ENCODE data around the gene GBX2. TPM values are rescaled to one million over a fixed set of nuclear protein-coding genes. Genes with fewer than 3 reads are reported as not detected.
A peak's percentile ranks its signal among the peaks of the same experiment; 100 is the strongest.

GBX2 gene
- total and polyA plus RNA-seq, 2 donors = 0.02 TPM; not detected in 1

DNA sequence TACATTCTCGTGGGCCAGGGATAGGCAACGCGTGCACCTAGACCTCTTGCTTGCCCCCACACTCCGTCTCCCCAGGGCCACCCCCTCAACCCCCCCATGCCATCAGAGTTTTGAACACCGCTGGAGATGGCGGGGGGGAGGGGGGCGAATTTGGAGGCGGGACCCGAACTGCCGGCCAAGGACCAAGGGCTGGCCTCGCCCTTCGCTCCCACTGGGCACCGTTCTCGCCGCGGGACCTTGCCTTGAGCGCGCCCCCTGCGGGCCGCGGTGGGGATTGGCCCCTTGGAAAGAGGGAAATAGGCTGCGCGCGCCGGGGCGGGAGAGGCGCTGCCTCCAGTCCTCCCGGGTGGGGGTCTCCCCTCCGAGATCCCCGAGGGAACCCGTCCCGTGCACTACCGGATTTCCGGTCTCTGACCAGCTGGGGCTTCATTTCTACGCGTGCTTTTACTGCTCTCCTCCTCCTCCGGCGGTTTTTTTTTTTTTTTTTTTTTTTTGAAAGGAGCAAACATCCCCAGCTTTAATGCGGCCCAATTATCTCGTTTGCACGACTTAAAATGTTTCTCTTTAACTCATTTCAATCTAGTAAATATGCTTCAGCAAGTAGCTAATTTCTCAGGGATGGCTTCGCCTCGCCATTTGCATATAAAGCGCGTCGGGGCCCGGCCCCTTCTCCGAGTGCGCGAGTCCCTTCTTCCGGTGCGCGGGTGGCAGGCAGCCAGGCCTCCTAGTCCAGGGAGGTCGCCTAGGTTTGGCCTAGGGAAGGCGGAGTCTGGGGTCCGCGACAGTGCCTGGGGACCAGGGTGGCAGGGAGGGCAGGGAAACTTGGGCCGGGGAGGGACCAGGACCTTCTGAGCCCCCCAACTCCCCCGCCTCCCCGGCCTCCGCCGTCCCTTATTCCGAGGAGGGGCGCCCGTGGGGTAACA is 10.0 kb upstream of the GBX2 start:
- DNase-seq (ENCODE audit: low read depth in 6 of 9, low spot score in 9 of 9) = peak in 2 of 9 donors; percentile 12 to 33
- no peaks in the 10 kb centered on the region for H3K36me3 ChIP-seq (ENCODE audit: control insufficient read depth in 2 of 2, insufficient read depth in 2 of 2, low read length in 1 of 2)
- H3K4me3 ChIP-seq (ENCODE audit: low read length in 2 of 2) = no peak overlapping the region
- H3K9me3 ChIP-seq (ENCODE audit: control insufficient read depth in 2 of 2, insufficient read depth in 1 of 2, low read length in 1 of 2) = peaks cover 0 to 4% of the 10 kb centered on the region in 2 donors
- no peak overlapping the region for H3K27ac ChIP-seq (ENCODE audit: low read depth in 1 of 2, low read length in 1 of 2)
- H3K4me1 ChIP-seq (ENCODE audit: control insufficient read depth in 2 of 2, insufficient read depth in 2 of 2, low read length in 2 of 2) = peaks cover 0 to 5% of the 10 kb centered on the region in 2 donors
- WGBS = 6% methylated on average over 65 of the region's 65 CpGs
- H3K27me3 ChIP-seq (ENCODE audit: control insufficient read depth in 2 of 2, insufficient read depth in 1 of 2, low read length in 1 of 2) = peaks cover 74 to 85% of the 10 kb centered on the region in 2 donors

DNA sequence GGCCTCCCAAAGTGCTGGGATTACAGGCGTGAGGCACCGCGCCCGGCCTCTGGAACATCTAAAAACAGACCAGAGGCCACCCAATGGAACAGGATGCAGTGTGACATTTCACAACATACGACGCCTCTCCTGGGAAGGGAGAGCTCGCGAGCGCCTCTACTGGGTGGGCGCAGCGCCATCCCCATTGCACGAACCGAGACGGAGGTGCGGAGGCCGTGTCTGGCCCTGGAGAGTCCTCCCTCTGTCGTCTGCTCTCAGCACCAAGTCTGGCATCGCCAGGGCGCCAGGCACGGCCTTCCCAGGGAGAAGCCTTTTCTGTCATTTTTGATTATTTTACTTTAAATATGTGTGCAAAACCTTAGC is 9.4 kb upstream of the GBX2 start:
- H3K9me3 ChIP-seq (ENCODE audit: control insufficient read depth in 2 of 2, insufficient read depth in 1 of 2, low read length in 1 of 2) = peaks cover 0 to 4% of the 10 kb centered on the region in 2 donors
- H3K27ac ChIP-seq (ENCODE audit: low read depth in 1 of 2, low read length in 1 of 2) = no peak overlapping the region
- DNase-seq (ENCODE audit: low read depth in 6 of 9, low spot score in 9 of 9) = peak in 2 of 9 donors; percentile 18 to 25
- H3K4me1 ChIP-seq (ENCODE audit: control insufficient read depth in 2 of 2, insufficient read depth in 2 of 2, low read length in 2 of 2) = peaks cover 0 to 5% of the 10 kb centered on the region in 2 donors
- 13% methylated on average over 20 of the region's 20 CpGs for WGBS
- H3K36me3 ChIP-seq (ENCODE audit: control insufficient read depth in 2 of 2, insufficient read depth in 2 of 2, low read length in 1 of 2) = no peaks in the 10 kb centered on the region
- H3K27me3 ChIP-seq (ENCODE audit: control insufficient read depth in 2 of 2, insufficient read depth in 1 of 2, low read length in 1 of 2) = peaks cover 80 to 90% of the 10 kb centered on the region in 2 donors
- no peak overlapping the region for H3K4me3 ChIP-seq (ENCODE audit: low read length in 2 of 2)

- no peak for DNase-seq (ENCODE audit: low read depth in 6 of 9, low spot score in 9 of 9)
These were observed 8.8 kb upstream of the GBX2 start for GRCh38 chr2:236176951-236177350.

DNA sequence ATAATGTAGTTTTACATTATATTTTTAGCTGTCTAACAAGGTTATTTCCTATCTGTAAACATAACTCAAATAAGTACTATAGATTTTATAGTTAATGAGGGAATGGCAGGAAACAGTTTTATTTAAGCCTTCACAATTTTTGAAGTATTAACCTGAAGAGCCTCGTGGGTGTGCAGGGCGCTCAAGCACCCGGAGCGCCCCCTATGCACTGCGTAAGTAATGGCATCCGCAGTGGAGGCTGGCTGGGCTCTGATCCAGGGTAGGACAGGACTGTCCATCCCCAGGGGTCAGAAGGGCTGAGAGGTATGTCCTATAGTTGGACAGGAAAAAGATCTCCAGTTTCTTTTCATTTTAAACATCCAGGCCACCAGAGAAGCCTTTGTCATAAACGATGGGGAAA is 8.2 kb upstream of the GBX2 start:
- WGBS = 6% methylated on average over 7 of the region's 7 CpGs
- no peak overlapping the region for H3K27ac ChIP-seq (ENCODE audit: low read depth in 1 of 2, low read length in 1 of 2)
- no peak for DNase-seq (ENCODE audit: low read depth in 6 of 9, low spot score in 9 of 9)
- peaks cover 0 to 4% of the 10 kb centered on the region in 2 donors for H3K9me3 ChIP-seq (ENCODE audit: control insufficient read depth in 2 of 2, insufficient read depth in 1 of 2, low read length in 1 of 2)
- H3K4me1 ChIP-seq (ENCODE audit: control insufficient read depth in 2 of 2, insufficient read depth in 2 of 2, low read length in 2 of 2) = peaks cover 0 to 5% of the 10 kb centered on the region in 2 donors
- H3K4me3 ChIP-seq (ENCODE audit: low read length in 2 of 2) = no peak overlapping the region
- no peaks in the 10 kb centered on the region for H3K36me3 ChIP-seq (ENCODE audit: control insufficient read depth in 2 of 2, insufficient read depth in 2 of 2, low read length in 1 of 2)
- peaks cover 90 to 98% of the 10 kb centered on the region in 2 donors for H3K27me3 ChIP-seq (ENCODE audit: control insufficient read depth in 2 of 2, insufficient read depth in 1 of 2, low read length in 1 of 2)

More at GRCh38 chr2:236176951-236177350, 8.8 kb upstream of the GBX2 start:
- Histone ChIP-seq H3K4me3 (ENCODE audit: low read length in 2 of 2) (no peak overlapping the region), H3K27me3 (ENCODE audit: control insufficient read depth in 2 of 2, insufficient read depth in 1 of 2, low read length in 1 of 2) (peaks cover 87 to 94% of the 10 kb centered on the region in 2 donors), H3K9me3 (ENCODE audit: control insufficient read depth in 2 of 2, insufficient read depth in 1 of 2, low read length in 1 of 2) (peaks cover 0 to 4% of the 10 kb centered on the region in 2 donors), H3K27ac (ENCODE audit: low read depth in 1 of 2, low read length in 1 of 2) (no peak overlapping the region), H3K36me3 (ENCODE audit: control insufficient read depth in 2 of 2, insufficient read depth in 2 of 2, low read length in 1 of 2) (no peaks in the 10 kb centered on the region), H3K4me1 (ENCODE audit: control insufficient read depth in 2 of 2, insufficient read depth in 2 of 2, low read length in 2 of 2) (peaks cover 0 to 5% of the 10 kb centered on the region in 2 donors)
- 58% methylated on average over 21 of the region's 21 CpGs for WGBS

- Histone ChIP-seq H3K9me3 (ENCODE audit: control insufficient read depth in 2 of 2, insufficient read depth in 1 of 2, low read length in 1 of 2) (peaks cover 0 to 4% of the 10 kb centered on the region in 2 donors), H3K4me1 (ENCODE audit: control insufficient read depth in 2 of 2, insufficient read depth in 2 of 2, low read length in 2 of 2) (peaks cover 0 to 5% of the 10 kb centered on the region in 2 donors), H3K4me3 (ENCODE audit: low read length in 2 of 2) (no peak overlapping the region), H3K36me3 (ENCODE audit: control insufficient read depth in 2 of 2, insufficient read depth in 2 of 2, low read length in 1 of 2) (no peaks in the 10 kb centered on the region), H3K27ac (ENCODE audit: low read depth in 1 of 2, low read length in 1 of 2) (no peak overlapping the region), H3K27me3 (ENCODE audit: control insufficient read depth in 2 of 2, insufficient read depth in 1 of 2, low read length in 1 of 2) (peaks cover 92 to 100% of the 10 kb centered on the region in 2 donors)
- WGBS = 19% methylated on average over 6 of the region's 6 CpGs
- DNase-seq (ENCODE audit: low read depth in 6 of 9, low spot score in 9 of 9) = no peak
These were observed 7.5 kb upstream of the GBX2 start for GRCh38 chr2:236175548-236176150.

- Histone ChIP-seq H3K4me3 (ENCODE audit: low read length in 2 of 2) (no peak overlapping the region), H3K27me3 (ENCODE audit: control insufficient read depth in 2 of 2, insufficient read depth in 1 of 2, low read length in 1 of 2) (peaks cover 93 to 100% of the 10 kb centered on the region in 2 donors), H3K9me3 (ENCODE audit: control insufficient read depth in 2 of 2, insufficient read depth in 1 of 2, low read length in 1 of 2) (peaks cover 0 to 4% of the 10 kb centered on the region in 2 donors), H3K27ac (ENCODE audit: low read depth in 1 of 2, low read length in 1 of 2) (no peak overlapping the region), H3K4me1 (ENCODE audit: control insufficient read depth in 2 of 2, insufficient read depth in 2 of 2, low read length in 2 of 2) (peaks cover 0 to 5% of the 10 kb centered on the region in 2 donors), H3K36me3 (ENCODE audit: control insufficient read depth in 2 of 2, insufficient read depth in 2 of 2, low read length in 1 of 2) (no peaks in the 10 kb centered on the region)
- no peak for DNase-seq (ENCODE audit: low read depth in 6 of 9, low spot score in 9 of 9)
- WGBS = 6% methylated on average over 23 of the region's 23 CpGs
These were observed 5.8 kb upstream of the GBX2 start for GRCh38 chr2:236173729-236174607.

DNA sequence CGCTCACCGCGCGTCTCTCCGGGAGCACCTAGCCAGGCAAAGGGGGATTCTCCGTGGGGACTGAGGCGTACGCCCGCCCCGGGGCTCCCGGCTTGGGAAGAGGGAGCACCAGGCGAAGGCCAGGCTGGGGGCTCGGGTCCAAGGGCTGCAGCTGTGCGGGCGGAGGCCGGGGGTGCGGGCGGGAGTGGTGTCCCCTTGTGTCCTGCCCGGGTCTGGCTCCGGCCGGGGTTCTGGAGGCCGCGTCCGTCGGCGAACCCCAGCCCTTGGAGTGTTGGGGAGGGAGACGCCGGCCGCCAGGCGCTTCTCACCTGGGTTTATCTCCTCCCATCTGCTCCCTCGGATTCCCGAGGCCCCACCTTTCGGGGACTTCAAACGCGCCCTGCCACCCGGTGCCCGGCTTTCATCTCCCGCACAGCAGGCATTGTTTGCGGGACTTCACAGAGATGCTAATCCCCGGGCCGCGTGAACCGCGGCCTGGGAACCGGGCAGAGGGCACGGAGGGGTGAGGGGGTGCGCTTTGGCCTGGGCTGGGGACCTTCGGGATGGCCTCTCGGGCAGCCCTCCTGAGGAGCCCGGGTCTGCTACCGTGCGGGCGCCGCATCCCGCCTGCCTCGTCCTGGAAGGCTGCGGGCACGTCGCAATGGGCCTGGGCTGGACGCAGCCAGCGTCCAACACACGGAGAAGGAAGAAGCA is 5.0 kb upstream of the GBX2 start:
- no peak overlapping the region for H3K27ac ChIP-seq (ENCODE audit: low read depth in 1 of 2, low read length in 1 of 2)
- peaks cover 0 to 3% of the 10 kb centered on the region in 2 donors for H3K9me3 ChIP-seq (ENCODE audit: control insufficient read depth in 2 of 2, insufficient read depth in 1 of 2, low read length in 1 of 2)
- no peak overlapping the region for H3K4me3 ChIP-seq (ENCODE audit: low read length in 2 of 2)
- peaks cover 93 to 100% of the 10 kb centered on the region in 2 donors for H3K27me3 ChIP-seq (ENCODE audit: control insufficient read depth in 2 of 2, insufficient read depth in 1 of 2, low read length in 1 of 2)
- no peak for DNase-seq (ENCODE audit: low read depth in 6 of 9, low spot score in 9 of 9)
- H3K4me1 ChIP-seq (ENCODE audit: control insufficient read depth in 2 of 2, insufficient read depth in 2 of 2, low read length in 2 of 2) = peaks cover 0 to 4% of the 10 kb centered on the region in 2 donors
- WGBS = 6% methylated on average over 62 of the region's 62 CpGs
- H3K36me3 ChIP-seq (ENCODE audit: control insufficient read depth in 2 of 2, insufficient read depth in 2 of 2, low read length in 1 of 2) = no peaks in the 10 kb centered on the region

- Histone ChIP-seq H3K36me3 (ENCODE audit: control insufficient read depth in 2 of 2, insufficient read depth in 2 of 2, low read length in 1 of 2) (no peaks in the 10 kb centered on the region), H3K4me3 (ENCODE audit: low read length in 2 of 2) (no peak overlapping the region), H3K27me3 (ENCODE audit: control insufficient read depth in 2 of 2, insufficient read depth in 1 of 2, low read length in 1 of 2) (peaks cover 93 to 99% of the 10 kb centered on the region in 2 donors), H3K9me3 (ENCODE audit: control insufficient read depth in 2 of 2, insufficient read depth in 1 of 2, low read length in 1 of 2) (no peaks in the 10 kb centered on the region), H3K4me1 (ENCODE audit: control insufficient read depth in 2 of 2, insufficient read depth in 2 of 2, low read length in 2 of 2) (no peaks in the 10 kb centered on the region), H3K27ac (ENCODE audit: low read depth in 1 of 2, low read length in 1 of 2) (no peak overlapping the region)
- WGBS = 6% methylated on average over 46 of the region's 46 CpGs
- DNase-seq (ENCODE audit: low read depth in 6 of 9, low spot score in 9 of 9) = no peak
These were observed 4.3 kb upstream of the GBX2 start for GRCh38 chr2:236172255-236173035.
